Aorta (tissue), 5 donors: ENCODE measurements around the gene DOCK6. TPM values are rescaled to one million over a fixed set of nuclear protein-coding genes. Genes with fewer than 3 reads are reported as not detected.

Experiments used
- ATAC-seq: fragments of 200-7000 bp; cut with Tn5 transposase; one replicate; pipeline ENCODE4 v1.9.1; 2022; ENCODE audit warnings: moderate library complexity; ENCODE audit not compliant: low FRiP score
- DNase-seq, 2 donors: peaks; one replicate each; pipeline ENCODE4 v3.0.0-alpha.2; 2020
- H3K27ac ChIP-seq, 2 donors: one replicate each; pipeline ENCODE4 v1.5.1; 2013; ENCODE audit warnings: low read length in 2 of 2, mild to moderate bottlenecking in 2 of 2, moderate library complexity in 2 of 2, control low read depth in 1 of 2, inconsistent platforms in 1 of 2, low read depth in 1 of 2
- H3K27me3 ChIP-seq, 2 donors: one replicate each; pipeline ENCODE4 v1.6.1; 2013; ENCODE audit warnings: control low read depth in 1 of 2, low read length in 1 of 2, mild to moderate bottlenecking in 1 of 2, moderate library complexity in 1 of 2; ENCODE audit not compliant: insufficient read depth in 2 of 2, control insufficient read depth in 1 of 2
- H3K36me3 ChIP-seq, 2 donors: one replicate each; pipeline ENCODE4 v1.6.1; 2013; ENCODE audit warnings: control low read depth in 1 of 2, low read length in 1 of 2, mild to moderate bottlenecking in 1 of 2; ENCODE audit not compliant: insufficient read depth in 2 of 2, control insufficient read depth in 1 of 2
- H3K4me1 ChIP-seq, 2 donors: one replicate each; pipeline ENCODE4 v1.6.1; 2013; ENCODE audit warnings: low read length in 2 of 2, control low read depth in 1 of 2, mild to moderate bottlenecking in 1 of 2, moderate library complexity in 1 of 2; ENCODE audit not compliant: insufficient read depth in 2 of 2, control insufficient read depth in 1 of 2
- H3K4me3 ChIP-seq, 2 donors: one replicate each; pipeline ENCODE4 v1.5.1; 2013; ENCODE audit warnings: low read length in 2 of 2, control low read depth in 1 of 2, mild to moderate bottlenecking in 1 of 2
- H3K9me3 ChIP-seq: one replicate; pipeline ENCODE4 v1.6.1; 2013; ENCODE audit warnings: mild to moderate bottlenecking, low read length; ENCODE audit not compliant: control insufficient read depth
- WGBS, 2 donors: extraction: QIAGEN DNeasy Blood & Tissue Kit; methylation state at CpG; one replicate each; pipeline ENCODE4 v1.1.7; 2013; 5-methylcytosine and 5-hydroxymethylcytosine counted together
- intact Hi-C, 2 donors: fragments of 100-400 bp; cut with DNase I; formaldehyde crosslinking; loops; one replicate each; pipeline versions ENCODE4 v1.14.2 to v1.15.0; 2022
- polyA plus RNA-seq, 2 donors: library from polyadenylated mRNA; stranded (reverse); fragments of 200-250 nt; gene quantifications; one replicate each; pipeline ENCODE4 v1.2.3, GENCODE V29; 2013
- total RNA-seq, 2 donors: library from RNA; stranded (reverse); fragmentation: NEBNext Ultra II Directional; extraction: Animal tissue kit (Norgen Biotek cat#: 25700); gene quantifications; one replicate each; pipeline ENCODE4 v1.2.1, GENCODE V29; 2021
- donor health status: healthy with polysubstance abuse.
- donor health status: Bipolar disorder and iron deficiency.
- donor health status: DM: no; HTN: no; CAD: no.
- donor health status: DM: no; HTN: no; CAD: no.
- donor health status: DM: yes; HTN: yes; CAD: no.

DOCK6 gene
- total and polyA plus RNA-seq, 4 donors = 12.8 to 109 (median 72.5) TPM

DNA sequence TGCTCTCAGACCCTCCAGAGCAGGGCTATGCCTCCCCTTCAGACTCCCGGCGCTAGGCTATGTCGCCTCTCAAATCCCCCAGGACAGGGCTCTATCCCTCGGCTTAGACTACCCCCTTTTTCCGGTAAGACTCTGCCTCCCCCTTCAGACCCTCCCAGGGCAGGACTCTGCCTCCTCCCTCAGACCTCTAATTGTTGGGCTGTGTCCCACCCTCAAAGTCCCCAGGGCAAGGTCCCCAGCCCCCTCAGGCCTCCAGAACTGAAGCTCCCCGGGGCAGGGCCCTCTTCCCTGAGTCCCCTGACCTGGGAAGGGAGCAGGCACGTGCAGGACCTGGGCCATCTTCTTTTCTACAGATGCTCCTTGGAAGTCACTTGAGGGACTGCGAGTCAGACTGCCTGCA is 68.2 kb downstream of the DOCK6 start:
- Histone ChIP-seq H3K27ac (peak overlapping the region in 1 of 2 donors; percentile 28), H3K27me3 (no peaks in the 10 kb centered on the region), H3K36me3 (peaks cover 0 to 10% of the 10 kb centered on the region in 2 donors), H3K9me3 (no peaks in the 10 kb centered on the region), H3K4me1 (peaks cover 0 to under 1% of the 10 kb centered on the region in 2 donors), H3K4me3 (peak overlapping the region in 1 of 2 donors; percentile 37)
- 24 to 30% methylated on average over 8 of the region's 8 CpGs for WGBS, 2 donors
- DNase-seq (no peak), ATAC-seq (no peak)
- intact Hi-C loops = no loop called here

DNA sequence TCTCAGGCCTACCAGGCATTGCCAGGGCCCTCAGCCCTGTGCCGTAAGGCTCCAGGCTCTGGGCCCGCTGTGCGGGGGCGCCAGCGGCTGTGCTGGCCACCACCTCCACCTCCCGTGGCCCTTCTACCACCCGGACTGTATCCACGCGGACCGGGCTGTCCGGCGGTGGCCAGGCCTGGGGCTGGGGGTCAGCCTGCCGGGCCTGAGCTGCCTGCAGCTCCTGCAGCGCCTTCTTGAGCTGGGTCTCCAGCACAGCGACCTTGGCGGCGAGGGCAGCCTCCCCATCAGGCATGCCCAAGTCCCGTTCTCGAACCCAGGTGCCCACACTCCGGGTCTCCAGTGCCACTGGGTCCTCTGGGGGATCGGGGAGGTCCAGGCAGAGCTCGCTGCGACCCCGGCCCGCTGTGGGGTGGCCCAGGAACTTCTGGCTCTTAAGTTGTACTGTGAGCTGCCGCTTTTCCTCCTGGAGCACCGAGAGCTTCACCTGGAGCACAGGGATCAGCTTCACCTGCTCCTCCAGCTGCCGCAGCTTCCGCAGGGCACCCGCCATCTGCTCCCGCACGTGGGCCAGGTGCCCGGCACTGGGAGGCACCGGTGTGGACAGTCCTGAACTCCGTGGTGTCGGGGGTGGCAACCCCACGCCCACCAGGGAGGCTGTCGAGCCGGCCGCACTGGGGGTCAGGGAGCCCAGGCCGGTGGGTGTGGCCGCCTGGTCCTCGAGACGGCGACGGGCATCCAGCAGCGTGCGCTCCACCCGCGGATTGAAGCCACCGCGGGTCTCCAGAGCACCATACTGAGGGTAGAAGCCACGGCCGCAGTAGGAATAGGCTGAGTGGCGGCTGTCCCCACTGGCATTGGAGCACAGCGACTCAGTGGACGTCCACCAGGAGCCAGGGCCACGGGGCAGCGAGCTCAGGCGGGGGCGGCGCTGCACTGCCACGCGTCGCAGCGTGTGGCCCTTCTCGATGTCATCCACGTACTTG is 69.1 kb downstream of the DOCK6 start:
- no peak for ATAC-seq
- no peak for DNase-seq
- H3K27me3 ChIP-seq = no peaks in the 10 kb centered on the region
- intact Hi-C loops = no loop called here
- H3K4me3 ChIP-seq = no peak overlapping the region
- 79 to 83% methylated on average over 68 of the region's 68 CpGs for WGBS, 2 donors
- H3K9me3 ChIP-seq = no peaks in the 10 kb centered on the region
- H3K36me3 ChIP-seq = peaks cover 0 to 10% of the 10 kb centered on the region in 2 donors
- peaks cover 0 to 5% of the 10 kb centered on the region in 2 donors for H3K4me1 ChIP-seq
- H3K27ac ChIP-seq = peak overlapping the region in 1 of 2 donors; percentile 28

DNA sequence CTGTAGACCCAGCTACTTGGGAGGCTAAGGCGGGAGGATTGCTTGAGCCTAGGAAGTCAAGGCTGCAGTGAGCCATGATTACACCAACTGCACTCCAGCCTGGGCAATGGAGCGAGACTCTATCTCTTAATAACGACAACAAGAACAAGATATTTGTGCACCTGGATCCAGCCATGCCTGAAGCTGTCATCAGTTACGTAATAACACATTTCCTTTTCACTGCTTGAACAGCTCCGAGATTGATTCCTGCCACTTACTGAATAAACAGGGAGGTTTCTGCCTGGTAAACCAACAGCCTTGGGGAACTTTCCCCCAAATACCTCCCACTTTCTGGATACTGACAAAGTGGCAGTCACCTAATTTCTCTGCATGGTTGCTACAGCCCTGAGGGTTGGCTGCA is 70.4 kb downstream of the DOCK6 start:
- Histone ChIP-seq H3K27me3 (no peaks in the 10 kb centered on the region), H3K4me1 (peaks cover 0 to 5% of the 10 kb centered on the region in 2 donors), H3K9me3 (no peaks in the 10 kb centered on the region), H3K4me3 (no peak overlapping the region), H3K27ac (peak overlapping the region in 1 of 2 donors; percentile 21), H3K36me3 (peaks cover 0 to 10% of the 10 kb centered on the region in 2 donors)
- 64 to 73% methylated on average over 5 of the region's 5 CpGs for WGBS, 2 donors
- no peak for ATAC-seq
- intact Hi-C loops = no loop called here
- no peak for DNase-seq

DNA sequence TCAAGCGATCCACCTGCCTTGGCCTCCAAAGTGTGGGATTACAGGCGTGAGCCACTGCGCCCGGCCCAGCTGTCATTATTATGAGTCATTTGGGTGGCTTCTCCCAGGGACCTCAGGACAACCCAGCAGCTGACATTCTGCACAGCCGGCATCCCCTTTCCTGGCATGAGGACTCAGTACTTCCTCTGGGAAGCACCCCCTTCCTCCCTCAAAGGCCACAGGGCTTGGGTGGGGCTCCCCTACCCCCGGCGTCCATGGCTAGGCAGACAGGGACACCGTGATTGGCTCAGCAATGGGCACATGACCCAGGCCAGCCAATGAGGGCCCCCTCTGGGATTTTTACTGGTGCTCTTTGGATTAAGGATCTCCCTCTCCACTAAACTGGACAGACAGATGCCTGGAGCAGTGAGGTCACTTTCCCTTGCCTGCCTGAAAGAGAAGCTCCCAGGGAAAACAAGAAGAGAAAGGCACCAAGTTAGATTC is 71.0 kb downstream of the DOCK6 start:
- H3K27ac ChIP-seq = peak overlapping the region; percentile 33 to 77
- H3K9me3 ChIP-seq = no peaks in the 10 kb centered on the region
- peaks cover 0 to 5% of the 10 kb centered on the region in 2 donors for H3K4me1 ChIP-seq
- 25 to 30% methylated on average over 8 of the region's 8 CpGs for WGBS, 2 donors
- peaks cover 0 to 10% of the 10 kb centered on the region in 2 donors for H3K36me3 ChIP-seq
- ATAC-seq (peak; percentile 63), DNase-seq (peak; percentile 87 to 91)
- intact Hi-C loops = no loop called here
- H3K27me3 ChIP-seq = no peaks in the 10 kb centered on the region
- no peak overlapping the region for H3K4me3 ChIP-seq

DNA sequence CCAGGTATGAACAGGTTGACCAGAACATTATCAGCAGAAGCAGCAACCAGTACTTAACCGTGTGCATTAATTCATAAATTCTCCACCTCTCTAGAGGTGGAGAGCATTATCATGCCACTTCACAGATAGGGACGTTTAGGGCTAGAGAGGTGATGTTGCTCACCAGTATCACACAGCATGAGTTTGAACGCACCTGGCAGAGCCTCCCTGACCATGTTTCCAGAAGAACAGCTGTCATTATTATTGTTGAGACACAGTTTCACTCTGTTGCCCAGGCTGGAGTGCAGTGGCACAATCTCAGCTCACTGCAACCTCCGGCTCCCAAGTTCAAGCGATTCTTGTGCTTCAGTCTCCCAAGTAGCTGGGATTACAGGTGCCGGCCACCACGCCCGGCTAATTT is 71.8 kb downstream of the DOCK6 start:
- H3K4me1 ChIP-seq = peaks cover 3 to 5% of the 10 kb centered on the region in 2 donors
- H3K27ac ChIP-seq = peak overlapping the region in 1 of 2 donors; percentile 73
- H3K36me3 ChIP-seq = peaks cover 0 to 10% of the 10 kb centered on the region in 2 donors
- no peaks in the 10 kb centered on the region for H3K27me3 ChIP-seq
- intact Hi-C loops = no loop called here
- H3K4me3 ChIP-seq = no peak overlapping the region
- 37 to 38% methylated on average over 8 of the region's 8 CpGs for WGBS, 2 donors
- DNase-seq (no peak), ATAC-seq (no peak)
- no peaks in the 10 kb centered on the region for H3K9me3 ChIP-seq

DNA sequence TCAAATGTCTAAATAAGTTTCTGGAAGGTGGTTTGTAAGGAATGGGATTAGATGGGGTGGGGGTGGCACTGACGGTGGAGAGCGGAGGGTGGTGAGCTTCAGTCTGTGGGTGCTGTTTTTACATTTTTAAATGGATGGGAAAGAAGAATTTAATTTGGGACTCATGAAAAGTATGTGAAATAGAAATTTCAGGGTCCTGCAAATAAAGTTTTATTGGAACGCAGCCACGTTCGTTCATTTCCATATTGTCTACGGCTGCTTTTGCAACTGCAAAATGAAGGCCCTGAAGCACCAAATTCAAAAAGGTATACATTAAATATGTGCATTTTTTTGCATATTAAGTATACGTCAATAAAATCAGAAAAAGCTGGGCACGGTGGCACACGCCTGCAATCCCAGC is 74.9 kb downstream of the DOCK6 start:
- H3K36me3 ChIP-seq = no peaks in the 10 kb centered on the region
- no peak overlapping the region for H3K4me3 ChIP-seq
- peaks cover 3 to 5% of the 10 kb centered on the region in 2 donors for H3K4me1 ChIP-seq
- intact Hi-C loops = no loop called here
- H3K27me3 ChIP-seq = no peaks in the 10 kb centered on the region
- DNase-seq = no peak
- H3K9me3 ChIP-seq = no peaks in the 10 kb centered on the region
- WGBS, 2 donors = 51 to 53% methylated on average over 9 of the region's 9 CpGs
- H3K27ac ChIP-seq = peak overlapping the region; percentile 6 to 29
- ATAC-seq = no peak

DNA sequence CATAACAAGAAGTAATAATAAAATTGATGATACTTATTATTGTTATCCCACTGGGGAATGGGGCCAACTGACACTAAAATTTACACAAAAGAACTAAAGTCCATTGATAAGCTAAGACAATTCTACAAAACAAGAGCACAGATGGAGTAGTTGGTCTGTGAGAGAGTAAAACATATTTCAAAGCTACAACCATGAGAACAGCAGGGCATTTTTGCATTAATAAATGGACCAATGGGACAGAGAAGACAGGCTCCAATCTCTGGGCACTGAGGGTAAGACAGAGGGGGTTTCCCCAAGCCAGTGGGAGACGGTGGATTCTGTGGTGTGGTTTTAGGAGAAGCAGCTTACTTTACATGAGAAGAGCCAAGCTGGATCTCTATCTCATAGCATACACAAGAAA is 79.3 kb downstream of the DOCK6 start:
- DNase-seq = no peak
- no peaks in the 10 kb centered on the region for H3K9me3 ChIP-seq
- ATAC-seq = no peak
- H3K4me3 ChIP-seq = no peak overlapping the region
- WGBS, 2 donors = 88 to 90% methylated on average over 1 of the region's 1 CpG
- no peaks in the 10 kb centered on the region for H3K27me3 ChIP-seq
- intact Hi-C loops = no loop called here
- H3K36me3 ChIP-seq = no peaks in the 10 kb centered on the region
- H3K4me1 ChIP-seq = peaks cover 0 to 5% of the 10 kb centered on the region in 2 donors
- H3K27ac ChIP-seq = peak overlapping the region in 1 of 2 donors; percentile 21

DNA sequence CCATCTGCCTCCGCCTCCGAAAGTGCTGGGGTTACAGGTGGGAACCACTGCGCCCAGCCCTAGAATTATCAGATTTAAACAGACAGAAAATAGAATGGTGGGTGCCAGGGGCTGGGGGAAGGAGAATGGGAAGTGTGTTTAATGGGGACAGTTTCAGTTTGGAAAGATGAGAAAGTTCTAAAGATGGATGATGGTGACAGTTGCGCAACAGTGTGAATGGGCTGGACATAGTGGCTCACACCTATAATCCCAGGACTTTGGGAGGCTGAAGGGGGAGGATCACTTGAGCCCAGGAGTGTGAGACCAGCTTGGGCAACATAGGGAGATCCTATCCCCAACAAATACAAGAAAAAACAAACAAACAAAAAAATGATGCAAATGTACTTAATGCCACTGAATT is 80.8 kb downstream of the DOCK6 start:
- peaks cover 0 to 3% of the 10 kb centered on the region in 2 donors for H3K36me3 ChIP-seq
- H3K9me3 ChIP-seq = no peaks in the 10 kb centered on the region
- ATAC-seq (no peak), DNase-seq (no peak)
- H3K4me1 ChIP-seq = peaks cover 0 to 5% of the 10 kb centered on the region in 2 donors
- 86 to 88% methylated on average over 4 of the region's 4 CpGs for WGBS, 2 donors
- intact Hi-C loops = no loop called here
- no peaks in the 10 kb centered on the region for H3K27me3 ChIP-seq
- H3K4me3 ChIP-seq = no peak overlapping the region
- H3K27ac ChIP-seq = no peak overlapping the region
